Measurements from ENCODE around the gene ASB13.
A peak's percentile ranks its signal among the peaks of the same experiment; 100 is the strongest.

The ASB13 gene

GRCh38 chr10:5645944-5646617, 20.3 kb downstream of the ASB13 start:
- no peak for DNase-seq

DNA sequence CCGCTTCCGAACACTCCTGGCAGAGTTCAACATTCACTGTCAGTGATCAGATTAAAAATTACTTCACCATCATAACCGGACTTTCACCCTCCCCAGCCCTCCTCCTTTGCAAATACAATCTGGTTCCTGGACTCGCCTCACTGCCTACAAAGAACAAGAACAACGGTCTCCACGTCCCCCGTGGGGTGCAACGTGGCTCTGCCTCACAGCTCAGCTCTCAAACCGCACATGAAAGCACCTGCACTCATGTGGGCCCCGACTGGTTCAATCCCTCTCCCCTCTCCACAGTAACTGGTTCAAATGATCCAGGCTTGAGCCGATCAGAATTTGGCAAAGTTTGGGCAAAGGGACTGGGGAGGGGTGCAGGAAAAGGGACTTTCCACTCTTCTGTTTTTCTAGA, 21.0 kb downstream of the ASB13 start:
- DNase-seq, result peak; percentile 37

DNA sequence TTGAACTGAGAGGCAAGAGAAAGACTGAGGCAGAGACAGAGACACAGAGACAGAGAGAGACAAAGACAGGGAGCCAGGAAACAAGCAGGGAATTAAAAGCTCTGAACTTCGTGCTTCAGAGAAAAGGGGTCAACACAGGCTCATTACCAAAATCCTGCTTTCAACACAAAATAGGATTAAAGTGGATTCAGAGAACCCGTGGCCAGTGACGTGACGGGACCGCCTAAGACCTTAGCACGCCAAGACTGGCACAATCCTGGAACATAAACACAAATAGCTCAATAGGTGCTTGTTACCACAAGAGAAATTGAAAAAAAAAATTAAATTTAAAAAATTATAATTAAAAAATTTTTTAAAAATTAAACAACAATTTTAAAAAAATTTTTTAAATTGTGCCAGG, 21.5 kb downstream of the ASB13 start:
- DNase-seq, result no peak

- peak; percentile 73 for DNase-seq
These were observed 22.9 kb downstream of the ASB13 start for GRCh38 chr10:5643346-5644067.

GRCh38 chr10:5641501-5641900, 24.9 kb downstream of the ASB13 start:
- DNase-seq, result no peak

- DNase-seq, result no peak
These were observed 25.9 kb downstream of the ASB13 start for GRCh38 chr10:5640501-5640900.

DNA sequence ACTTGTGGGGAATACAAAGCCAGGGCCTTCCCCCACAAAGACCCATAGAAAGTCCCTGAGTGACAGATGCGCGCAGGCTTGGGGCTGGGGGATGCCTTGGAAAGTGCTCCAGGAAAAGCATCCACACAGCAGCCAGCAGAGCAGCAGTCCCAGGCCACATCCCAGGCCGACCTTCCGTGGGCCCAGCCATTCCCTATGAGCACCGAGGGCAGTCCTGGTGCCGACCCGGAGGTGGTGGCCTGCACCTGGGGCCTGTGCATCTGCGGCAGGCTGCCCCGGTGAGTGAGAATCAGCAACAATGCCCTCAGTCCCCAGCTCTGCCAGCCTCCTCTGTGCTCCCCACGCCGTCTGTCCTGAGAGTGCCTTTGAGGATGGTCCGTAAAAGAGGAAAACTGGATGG, 26.4 kb downstream of the ASB13 start:
- no peak for DNase-seq

GRCh38 chr10:5639066-5639465, 27.3 kb downstream of the ASB13 start:
- DNase-seq, result no peak

DNA sequence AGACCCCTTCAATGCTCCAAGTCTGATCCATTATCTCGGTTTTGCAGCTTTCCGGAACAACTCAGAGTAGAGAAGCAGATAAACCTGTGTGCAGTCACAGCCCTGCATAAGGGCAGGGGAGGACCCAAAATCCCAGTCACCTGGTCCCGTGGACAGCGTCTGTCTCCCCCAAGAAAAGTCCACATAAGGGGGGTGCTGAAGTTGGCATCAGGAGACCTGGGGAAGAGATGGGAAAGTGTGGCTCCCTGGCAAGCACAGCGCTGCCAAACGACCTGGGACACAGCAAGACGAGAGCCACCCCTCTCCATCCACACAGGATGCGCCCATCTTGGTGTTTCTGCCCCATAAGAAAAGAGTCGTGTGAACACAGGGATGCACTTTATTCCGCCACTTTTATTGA, 27.9 kb downstream of the ASB13 start:
- no peak for DNase-seq

DNA sequence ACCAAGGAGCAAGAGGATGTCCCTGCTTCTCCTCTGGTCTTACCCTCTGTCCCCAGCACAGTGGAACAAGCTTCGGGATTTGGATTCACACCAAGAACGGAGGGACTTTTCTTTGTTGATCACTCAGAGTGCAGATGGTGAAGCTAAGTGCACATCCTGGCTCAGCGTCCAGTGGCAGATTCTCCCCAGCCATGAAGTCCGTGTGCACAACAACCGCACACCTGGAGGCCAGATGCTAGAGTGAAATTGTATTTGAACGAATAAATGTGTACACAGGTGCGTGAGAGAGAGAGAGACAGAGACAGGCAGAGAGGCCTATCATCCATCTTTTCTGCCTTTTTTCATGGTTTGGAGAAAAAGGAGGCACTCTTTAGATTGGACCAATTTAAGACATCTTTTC, 31.5 kb downstream of the ASB13 start:
- no peak for DNase-seq

GRCh38 chr10:5633166-5633749, 33.1 kb downstream of the ASB13 start:
- DNase-seq, result peak; percentile 30

GRCh38 chr10:5632446-5632845, 33.9 kb downstream of the ASB13 start:
- no peak for DNase-seq

- no peak for DNase-seq
These were observed 34.5 kb downstream of the ASB13 start for GRCh38 chr10:5631936-5632335.

DNA sequence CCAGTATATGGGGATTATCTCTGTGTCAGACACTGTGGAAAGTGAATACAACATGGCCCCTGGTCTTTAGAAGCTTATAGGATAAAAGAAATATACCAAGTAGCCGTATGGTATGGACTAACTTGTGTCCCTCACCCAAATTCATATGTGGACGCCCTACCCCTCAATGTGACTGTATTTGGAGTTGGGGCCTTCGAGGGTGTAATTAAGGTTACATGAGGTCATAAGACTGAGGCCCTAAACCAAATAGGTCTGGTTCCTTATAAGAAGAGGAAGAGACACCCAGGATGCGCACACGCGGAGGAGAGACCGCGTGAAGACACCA, 36.3 kb downstream of the ASB13 start:
- no peak for DNase-seq

- peak; percentile 91 for DNase-seq
These were observed 36.9 kb downstream of the ASB13 start for GRCh38 chr10:5629303-5630111.

- peak; percentile 51 for DNase-seq
These were observed 37.7 kb downstream of the ASB13 start for GRCh38 chr10:5628451-5629302.

DNA sequence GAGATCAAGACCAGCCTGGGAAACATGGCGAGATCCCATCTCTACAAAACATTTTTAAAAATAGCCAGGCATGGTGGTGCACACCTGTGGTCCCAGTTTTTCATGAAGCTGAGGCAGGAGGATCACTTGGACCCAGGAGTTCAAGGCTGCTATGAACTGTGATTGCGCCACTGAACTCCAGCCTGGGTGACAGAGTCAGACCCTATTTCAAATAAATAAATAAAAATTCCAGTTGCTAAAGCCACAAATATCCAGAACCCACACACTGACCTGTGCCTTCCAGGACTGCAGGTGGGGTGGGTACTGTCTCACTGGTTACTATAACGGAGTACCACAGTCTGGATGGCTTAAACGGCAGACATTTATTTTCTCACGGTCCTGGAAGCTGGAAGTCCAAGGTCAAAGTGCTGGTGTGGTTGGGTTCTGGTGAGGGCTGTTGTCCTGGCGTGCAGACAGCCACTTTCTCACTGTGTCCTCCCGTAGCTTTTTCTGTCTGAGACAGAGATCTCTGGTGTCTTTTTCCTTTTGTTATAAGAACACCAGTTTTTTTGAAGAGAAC, 38.8 kb downstream of the ASB13 start:
- no peak for DNase-seq

DNA sequence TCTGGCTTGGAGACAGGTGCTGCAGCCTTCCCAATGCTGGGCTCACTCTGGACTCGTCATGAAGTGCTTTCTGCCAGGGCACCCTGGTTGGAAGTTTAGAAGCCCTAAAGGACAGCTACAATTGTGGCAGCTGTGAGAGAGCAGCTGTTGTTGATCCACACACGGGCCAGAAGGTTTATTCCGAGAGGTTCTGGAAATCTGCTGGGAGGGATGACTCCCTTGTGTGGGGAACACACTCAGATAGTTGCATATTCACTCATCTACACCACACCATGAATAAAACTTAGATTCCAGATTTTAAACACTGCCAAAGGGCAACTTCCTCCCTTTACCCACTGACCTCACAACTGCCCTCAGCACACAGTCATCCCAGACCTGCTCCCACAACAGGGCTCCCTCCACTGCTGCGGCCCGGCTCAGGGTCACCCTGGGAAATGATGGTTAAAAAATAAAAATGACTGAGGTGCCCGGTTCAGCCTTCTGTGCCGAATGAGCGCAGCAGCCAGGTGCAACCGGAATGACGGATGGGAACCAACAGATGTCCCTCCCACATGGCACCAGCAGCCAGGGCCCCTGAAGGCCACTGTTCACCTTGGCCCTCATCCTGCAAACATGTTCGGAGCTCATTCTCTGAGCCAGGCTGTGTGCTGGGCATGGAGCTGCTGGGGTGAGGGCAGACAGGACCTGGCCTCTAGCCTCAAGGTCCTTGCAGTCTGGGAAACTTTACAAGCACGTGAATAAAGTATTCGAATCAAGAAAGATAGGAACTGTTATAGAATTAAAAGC, 40.2 kb downstream of the ASB13 start:
- DNase-seq, result no peak

- DNase-seq, result no peak
These were observed 41.7 kb downstream of the ASB13 start for GRCh38 chr10:5624701-5625100.

DNA sequence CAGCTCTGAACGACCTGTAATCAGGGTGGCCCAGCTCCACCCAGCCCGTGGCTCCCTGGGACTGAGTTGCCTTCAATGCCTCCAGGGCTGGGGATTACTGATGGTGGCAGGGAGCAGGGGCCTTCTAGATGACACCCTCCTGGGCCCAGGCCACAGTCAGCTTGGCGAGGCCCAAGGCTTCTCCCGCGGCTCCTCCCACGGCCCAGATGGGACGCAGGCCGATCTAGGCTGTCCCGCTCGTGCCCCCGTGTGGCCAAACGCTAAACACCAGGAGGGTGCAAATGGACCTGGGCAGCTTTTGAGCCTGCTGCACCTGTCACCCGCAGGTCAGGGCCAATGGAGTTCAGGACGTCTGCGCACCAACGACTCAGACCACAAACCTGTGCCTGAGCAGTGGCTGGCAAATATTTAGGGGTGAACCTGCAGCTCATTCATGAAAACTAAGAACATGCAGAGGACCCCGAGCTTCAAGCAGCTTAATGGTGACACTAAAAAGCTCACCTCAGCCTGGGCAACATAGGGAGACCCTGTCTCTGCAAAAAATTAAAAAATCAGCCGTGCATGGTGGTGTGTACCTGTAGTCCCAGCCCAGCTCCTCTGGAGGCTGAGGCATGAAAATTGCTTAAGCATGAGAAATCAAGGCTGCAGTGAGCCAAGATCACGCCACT, 43.2 kb downstream of the ASB13 start:
- DNase-seq, result peak; percentile 92

All from eye (tissue), 1 donor.